Activated T-helper 1 cell treated with anti-CD3 and anti-CD28 coated beads, Interleukin-2, amount 50 U/mL, for 16 hours (primary cell): ENCODE results near the gene CD28.
"Not testable (repeated sequence)": the region's sequence is repeated elsewhere in the genome, so short reads cannot be mapped to it uniquely, and the experiment has no call there.

Source experiments
- DNase-seq, 2 donors: peaks; one replicate each; pipeline ENCODE4 v3.0.0-alpha.2; 2020; ENCODE audit warnings: low read depth in 1 of 2, low spot score in 1 of 2

Gene CD28

DNA sequence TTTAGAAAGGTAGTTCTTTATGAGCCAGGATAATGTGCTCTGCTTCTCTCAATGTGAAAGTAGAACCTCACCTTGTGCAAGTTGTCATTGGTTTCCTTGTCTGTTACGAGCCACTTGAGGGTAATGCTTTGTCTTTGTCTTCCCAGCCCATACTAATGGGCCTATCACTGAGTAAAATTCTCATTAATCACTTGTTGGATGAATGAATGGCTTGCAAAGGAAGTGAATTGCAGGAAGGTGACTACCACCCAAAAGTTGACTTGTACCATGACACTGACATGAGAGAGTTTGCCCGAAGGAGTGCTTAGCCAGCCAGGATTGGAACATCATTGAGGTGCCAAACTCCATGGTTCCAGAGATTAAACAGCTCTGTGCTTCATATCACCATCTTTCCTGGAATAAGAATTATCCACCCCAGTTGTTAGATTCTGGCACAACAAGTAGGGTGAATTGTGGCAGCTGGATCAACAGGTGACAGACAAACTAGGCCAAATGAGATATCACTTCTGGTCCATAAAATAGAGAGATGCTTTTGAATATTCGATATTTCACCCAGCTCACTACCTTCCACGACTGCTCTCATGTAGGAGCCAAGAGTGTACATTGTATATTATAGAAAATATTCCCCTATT lies 20.5 kb upstream of the CD28 start:
- no peak for DNase-seq

DNA sequence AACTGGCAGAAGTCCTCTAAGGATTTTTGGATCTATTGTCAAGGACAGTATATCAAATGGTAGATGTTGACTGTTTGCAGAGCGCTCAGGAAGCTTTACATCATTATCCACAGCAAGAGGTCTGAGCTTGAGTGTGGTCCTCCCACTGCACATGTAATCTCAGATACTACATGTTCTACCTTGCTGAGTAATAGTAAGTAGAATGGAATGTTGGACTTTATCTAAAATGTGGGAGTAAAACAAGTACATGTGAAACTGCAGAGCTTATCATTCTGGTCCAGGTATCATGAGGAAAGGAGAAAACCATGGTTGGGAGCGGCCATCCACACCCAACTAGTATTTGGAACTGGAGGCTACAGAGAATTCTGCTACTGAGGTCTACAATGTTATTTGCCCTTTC lies 19.3 kb upstream of the CD28 start:
- no peak for DNase-seq

DNA sequence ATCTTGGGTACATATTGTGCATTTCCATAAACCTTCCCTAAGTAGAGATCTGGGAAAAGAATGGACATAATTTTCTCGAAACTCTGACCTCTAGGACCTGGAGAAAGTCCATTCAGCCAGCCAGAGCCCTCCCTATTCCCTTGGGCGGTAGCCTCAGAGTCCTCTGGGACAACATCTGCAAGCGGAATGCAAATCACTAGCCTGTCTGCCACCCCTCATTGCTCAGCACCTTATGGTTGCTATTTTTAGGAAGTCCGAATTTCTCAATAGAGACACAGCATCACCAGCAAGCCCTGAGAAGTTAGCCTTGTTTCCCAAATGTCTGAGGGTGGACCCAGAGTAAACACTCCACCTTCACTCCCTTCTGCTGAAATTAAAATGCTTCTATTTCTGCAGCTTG lies 17.6 kb upstream of the CD28 start:
- no peak for DNase-seq

DNA sequence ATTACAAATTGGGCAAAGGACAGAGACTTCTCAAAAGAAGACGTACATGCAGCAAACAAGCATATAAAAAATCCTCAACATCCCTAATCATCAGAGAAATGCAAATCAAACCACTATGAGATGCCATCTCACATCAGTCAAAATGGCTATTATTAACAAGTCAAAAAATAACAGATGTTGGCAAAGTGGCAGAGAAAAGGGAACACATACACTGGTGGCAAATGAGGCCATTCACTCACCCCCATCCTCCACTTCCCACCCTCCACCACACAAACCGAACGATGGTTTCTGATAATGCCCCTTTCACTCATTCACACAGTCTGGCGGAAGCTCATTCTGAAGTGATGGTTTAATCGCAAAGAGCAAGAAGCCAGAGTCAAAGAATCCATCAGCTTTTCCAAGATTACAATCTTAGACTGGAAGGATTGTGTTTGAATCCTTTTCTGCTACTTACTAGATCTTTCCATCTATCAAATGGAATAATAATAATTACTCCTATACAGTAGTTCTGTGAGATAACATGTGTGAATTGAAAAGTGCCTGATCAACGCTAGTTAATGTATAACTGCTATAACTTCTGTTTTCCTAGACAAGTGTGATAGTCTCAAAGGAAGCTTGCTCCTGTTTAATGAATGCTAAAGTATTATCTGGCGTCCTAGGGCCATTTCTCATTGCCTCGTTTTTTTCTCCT lies 16.9 kb upstream of the CD28 start:
- no peak for DNase-seq

DNA sequence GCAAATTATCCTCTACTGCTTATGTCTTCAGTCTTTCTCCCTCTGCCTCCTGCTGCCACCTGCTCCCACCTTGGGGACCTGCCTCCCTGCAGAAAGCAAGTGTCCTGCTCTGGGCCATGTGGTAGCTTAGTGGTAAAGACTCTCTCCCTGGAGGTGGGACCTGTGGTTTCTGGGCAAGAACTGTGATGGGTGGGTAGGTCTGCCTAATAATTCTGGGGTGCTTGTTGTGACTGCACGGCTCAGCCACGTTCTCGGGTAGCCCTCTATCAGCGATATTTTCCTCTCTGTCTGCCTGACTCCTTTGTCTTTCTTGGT lies 16.4 kb upstream of the CD28 start:
- DNase-seq, result no peak

DNA sequence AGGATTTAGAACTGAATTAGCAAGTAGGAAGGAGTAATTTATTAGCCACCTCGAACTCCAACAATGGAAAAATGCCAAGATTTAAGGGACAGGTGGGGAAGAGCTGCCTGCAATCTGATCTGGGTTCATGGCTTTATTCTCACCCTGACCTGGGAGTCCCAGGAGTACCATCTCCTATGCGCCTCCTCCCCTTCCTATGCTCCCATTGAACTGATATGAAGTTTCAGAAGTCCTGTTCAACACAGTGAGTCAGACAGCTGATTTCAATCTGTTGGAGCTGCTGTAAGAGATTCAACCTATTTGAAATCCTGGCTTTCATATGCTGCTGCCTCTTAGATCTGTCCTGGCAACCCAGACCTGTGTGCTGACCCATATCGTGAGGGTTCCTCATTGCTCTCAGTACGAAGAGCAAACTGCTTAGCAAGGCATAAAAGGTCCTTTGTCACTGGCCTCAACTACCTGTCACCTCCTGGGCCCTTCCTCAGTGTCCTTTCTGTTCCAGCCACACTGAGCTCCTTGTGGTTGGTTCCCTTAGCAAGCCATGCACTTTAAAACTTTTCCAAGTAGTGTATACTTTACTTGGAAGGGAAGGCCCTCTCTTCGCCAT lies 15.9 kb upstream of the CD28 start:
- no peak for DNase-seq

DNA sequence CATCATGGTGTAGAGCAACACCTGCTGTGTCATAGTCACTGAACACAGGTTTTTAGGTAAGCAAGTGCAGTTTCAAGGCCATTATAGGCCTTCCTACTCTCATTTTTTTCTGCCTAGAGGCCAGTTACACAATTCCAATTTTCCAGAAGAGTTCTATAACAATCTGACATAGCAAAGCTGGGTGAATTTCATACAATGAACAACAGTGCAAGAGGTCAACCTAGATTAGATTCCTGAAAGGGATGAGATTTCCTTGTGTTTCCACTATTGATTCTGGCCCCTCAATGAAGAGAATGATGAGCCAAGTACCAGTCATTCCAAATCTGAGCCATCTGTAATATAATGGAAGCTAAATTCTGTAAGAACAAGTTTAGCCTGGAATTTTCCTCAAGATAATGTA lies 15.3 kb upstream of the CD28 start:
- no peak for DNase-seq

DNA sequence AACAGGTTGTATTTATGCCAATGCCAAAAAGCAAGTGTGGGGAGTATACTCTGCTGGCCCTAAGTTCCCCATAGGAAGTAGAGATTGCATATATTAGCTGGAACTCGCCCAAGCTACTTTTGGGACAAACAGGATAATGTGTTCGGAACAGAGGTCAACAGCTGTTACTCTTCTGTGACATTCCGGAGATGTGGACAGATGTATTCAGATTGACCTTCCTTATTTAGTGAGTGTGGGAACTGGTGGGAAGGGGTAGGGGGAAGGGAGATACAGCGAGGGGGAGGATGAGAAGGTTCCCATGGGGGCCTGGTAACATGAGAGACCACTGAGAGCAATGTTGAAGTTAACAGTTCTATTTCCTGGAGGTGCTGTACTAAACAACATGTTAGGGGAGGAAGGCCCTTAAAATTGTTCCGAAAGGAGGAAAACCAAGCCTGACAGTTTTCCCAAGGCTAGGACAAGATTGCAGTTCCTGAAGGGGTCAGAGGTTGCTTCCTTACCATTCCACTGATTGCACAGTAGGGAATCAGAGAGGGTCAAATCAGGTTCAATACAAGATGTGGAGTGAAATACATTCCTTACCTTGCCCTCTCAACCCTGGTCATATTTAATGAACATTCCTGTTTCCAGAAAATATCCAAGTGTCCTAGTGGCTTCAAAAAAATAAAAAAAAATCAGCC lies 14.3 kb upstream of the CD28 start:
- DNase-seq, result no peak

DNA sequence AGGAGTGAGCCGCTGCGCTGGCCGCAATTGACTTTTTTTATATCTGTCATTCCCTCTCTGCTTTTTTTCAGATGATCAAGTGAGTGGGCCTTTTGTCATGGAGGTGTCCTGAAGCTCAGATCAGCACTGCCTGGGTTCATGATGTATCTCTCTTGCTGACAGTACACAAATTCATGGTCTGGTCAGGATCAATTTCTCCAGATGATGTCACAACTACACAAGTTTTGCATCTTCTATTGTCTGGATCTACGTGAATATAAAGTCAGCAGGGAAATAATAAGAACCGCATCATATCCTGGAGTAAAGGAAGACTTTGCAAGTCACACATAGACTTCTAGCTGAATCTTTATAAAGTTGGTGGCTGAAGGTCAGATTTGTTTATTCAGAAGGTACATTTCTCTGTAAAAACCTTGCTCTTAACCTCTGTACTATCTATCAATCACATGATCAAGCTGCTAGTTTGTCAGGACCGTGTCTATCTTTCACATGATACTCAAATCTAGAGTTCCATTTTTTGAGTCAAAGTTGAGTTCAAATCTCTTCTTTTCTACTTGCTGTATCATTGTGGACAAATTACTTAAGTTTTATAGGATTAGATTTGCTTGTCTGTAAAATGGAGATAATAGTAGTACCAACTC lies 13.1 kb upstream of the CD28 start:
- no peak for DNase-seq

DNA sequence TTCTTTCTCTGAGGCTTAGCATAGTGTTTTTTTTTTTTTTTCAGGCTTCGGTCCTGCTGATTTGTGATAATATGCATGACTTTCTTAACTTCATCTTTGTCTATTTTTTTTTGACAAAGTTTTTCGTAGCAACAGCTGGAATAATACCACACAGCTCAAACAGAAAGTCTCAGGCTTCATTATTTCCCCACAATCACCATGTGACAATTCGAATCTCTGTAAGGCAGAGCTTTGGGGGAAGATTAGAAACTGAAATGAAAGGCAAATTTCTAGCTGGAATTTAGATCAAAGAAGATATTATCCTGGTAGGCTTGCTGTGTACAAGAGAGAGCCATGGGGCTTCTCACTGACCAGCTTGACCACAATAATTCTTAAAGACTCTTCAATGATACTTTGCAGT lies 12.2 kb upstream of the CD28 start:
- no peak for DNase-seq

DNA sequence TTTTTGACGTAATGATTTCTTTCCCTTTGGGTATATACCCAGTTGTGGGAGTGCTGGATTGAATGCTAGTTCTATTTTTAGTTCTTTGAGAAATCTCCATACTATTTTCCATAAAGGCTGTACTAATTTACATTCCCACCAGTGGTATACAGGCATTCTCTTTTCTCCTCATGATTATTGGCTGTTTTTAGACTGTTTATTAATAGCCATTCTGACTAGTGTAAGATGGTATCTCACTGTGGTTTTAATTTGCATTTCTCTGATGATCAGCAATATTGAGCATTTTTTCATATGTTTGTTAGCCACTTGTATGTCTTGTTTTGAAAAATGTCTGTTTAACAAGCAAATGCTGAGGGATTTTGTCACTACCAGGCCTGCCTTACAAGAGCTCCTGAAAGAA lies 9.2 kb upstream of the CD28 start:
- no peak for DNase-seq

DNA sequence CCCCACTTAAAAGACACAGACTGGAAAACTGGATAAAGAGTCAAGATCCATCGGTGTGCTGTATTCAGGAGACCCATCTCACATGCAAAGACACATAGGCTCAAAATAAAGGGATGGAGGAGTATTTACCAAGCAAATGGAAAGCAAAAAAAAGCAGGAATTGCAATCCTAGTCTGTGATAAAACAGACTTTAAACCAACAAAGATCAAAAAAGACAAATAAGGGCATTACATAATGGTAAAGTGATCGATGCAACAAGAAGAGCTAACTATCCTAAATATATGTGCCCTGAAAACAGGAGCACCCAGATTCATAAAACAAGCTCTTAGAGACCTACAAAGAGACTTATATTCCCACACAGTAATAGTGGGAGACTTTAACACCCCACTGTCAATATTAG lies 8.7 kb upstream of the CD28 start:
- not testable (repeated sequence) for DNase-seq

DNA sequence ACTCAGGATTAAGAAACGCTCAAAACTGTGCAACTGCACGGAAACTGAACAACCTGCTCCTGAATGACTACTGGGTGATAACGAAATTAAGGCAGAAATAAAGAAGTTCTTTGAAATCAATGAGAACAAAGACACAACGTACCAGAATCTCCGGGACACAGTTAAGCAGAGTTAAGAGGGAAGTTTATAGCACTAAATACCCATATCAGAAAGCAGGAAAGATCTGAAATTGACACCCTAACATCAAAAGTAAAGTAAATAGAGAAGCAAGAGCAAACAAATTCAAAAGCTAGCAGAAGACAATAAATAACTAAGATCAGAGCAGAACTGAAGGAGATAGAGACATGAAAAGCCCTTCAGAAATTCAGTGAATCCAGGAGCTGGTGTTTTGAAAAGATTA lies 8.0 kb upstream of the CD28 start:
- DNase-seq, result not testable (repeated sequence)

DNA sequence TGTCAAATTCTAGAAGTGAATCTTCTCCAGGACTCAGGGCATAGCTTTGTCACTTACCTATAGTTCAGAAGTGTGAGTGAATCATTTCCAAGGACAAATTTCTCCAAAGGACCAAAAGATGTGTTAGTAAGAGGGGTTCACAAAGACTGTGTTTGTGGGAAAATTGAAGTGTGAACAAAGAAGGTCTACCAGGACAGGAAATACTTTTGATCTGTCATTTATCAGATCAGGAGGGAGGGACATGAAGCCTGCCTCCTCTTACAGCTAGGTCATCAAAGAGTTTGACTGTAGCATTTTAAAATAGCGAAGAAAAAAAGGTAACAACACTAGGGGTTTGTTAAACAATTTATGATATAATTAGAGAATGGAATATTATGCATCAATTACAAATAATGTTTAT lies 2.0 kb upstream of the CD28 start:
- DNase-seq, result no peak

DNA sequence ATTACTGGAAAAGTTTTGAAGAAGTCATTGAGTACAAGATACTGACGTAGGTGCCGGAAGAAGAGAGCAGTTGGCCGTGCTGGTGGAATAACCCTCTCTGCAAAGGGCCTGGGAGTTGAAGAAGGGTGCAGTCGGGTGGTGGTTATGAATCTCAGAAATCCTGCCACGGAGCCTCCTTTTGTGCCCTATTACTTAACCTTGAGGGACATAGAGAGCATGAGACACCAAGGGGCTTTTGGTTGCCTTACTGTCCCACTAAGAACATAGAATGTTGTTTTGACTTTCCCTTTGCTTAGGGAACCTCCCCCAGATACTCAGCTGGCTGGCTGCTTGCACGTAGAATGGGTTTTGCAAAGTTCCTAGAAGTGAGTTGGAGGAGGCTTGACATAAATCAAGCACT lies 1.3 kb upstream of the CD28 start:
- peak in 1 of 2 donors; percentile 22 for DNase-seq

DNA sequence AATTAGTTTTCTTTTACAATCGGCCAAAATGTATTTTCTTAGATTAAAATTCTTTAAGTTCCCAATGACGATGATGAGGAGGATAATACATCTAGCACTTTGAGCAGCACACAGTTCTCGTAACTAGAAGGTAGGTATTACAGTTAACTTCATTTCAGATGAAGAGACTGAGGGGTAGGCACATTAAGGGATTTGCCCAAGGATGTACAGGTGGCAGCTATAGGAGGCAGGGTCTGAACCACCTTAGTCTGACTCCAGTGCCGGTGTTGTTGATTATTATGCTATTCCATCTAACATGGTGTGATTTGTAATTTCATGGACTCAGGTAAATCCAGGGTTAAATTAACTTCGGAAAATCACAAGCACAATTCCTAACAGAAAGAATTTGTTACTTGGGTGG lies 1.1 kb downstream of the CD28 start:
- DNase-seq, result no peak

DNA sequence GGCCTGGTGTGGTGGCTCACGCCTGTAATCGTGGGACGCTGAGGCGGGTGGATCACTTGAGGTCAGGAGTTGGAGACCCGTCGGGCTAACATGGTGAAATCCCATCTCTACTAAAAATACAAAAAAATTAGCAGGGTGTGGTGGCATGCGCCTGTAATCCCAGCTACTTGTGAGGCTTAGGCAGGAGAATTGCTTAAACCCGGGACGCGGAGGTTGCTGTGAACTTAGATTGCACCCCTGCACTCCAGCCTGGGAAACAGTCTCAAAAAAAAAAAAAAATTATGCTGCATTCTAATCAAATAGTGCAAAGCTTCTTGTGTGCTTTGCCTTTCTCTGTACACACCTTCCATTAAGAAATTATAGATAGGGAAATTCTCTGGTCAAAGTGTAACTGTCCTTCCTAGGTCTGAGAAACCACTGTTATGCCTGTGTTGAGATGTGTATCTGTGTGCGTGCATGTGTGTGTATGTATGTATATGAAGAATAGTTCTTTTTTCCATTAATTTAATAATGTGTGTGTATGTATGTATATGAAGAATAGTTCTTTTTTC lies 2.5 kb downstream of the CD28 start:
- DNase-seq, result no peak

DNA sequence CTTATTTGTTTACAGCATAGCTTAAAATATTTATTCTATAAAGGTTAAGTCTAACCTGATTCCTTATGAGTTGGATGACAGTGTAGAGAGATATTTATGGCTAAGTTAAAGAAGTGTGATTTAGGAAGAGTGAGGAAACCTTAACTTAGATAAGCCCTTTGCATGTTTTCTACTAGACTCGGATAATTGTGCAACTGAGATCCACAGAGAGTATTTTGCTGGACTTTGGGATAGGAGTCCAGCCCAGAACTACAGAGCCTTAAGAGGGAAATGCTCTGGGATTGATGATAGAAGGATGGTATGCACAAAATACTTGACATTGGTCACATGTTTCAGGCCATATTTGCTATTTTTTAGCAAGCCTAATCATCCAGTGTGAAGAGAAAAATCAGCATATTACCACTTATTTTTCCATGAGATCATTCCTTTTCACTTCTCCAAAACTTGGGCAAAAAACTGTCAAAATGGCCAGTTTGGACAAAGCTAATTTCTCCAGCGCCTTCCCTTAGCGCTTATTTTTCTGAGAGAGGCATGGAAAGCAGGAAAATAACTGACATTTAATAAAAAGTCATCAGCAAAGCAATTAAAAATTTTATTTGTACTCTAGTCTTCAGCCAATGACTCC lies 3.1 kb downstream of the CD28 start:
- no peak for DNase-seq

DNA sequence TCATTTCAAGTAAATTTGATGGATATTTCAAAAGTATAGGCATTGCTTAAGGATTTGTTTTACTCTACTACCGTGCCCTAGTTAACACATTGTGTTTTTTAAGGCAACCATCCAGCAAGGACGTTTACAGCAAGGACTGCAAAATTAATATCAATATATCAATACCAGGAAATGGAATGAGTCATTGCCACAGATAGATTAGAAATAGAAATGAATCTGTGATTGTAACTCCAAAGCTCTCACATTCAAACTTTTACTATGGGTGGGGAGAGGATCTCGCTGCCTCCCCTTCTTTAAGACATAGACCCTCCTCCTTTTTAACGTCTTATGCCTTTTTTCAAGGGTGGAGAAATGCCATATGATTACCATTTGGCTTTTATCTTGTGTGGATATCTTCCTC lies 3.8 kb downstream of the CD28 start:
- DNase-seq, result no peak

DNA sequence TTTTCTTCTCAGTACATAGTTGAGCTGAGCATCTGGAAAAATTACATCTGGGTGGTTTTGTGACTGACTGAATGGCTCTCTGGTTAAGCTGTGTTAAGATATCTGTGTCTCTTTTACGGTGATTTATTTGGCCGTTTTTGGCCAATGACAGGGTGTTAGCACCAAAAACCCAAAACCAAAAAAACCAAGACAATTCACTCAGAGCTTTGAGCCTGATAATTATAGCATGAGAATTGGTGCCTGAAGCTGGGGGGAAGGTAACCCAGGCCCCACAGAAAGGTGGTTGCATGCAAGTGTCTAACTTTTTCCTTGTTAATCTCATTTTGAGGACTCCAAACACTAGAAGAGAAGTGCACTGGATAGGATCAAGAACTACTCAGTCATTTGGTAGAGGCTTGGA lies 4.5 kb downstream of the CD28 start:
- no peak for DNase-seq

DNA sequence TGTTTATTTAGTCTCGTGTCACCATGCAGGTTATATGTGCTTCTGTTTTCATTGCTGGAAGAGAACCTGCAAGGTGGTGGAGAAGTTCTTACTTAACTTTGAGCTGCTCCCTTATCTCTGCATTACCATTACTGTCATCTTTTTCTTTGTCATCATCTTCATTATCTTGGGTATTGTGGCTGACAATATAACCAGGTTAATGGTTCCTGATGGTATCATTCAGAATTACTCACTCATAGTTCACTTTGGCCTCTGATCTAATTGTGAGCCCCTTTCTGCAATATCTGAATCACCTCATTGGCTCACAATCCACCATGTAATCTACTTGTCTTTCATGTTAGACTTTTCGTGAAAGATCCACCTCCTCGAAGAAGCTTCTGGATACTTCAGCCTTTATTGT lies 5.0 kb downstream of the CD28 start:
- DNase-seq, result no peak
